Activated CD8-positive, alpha-beta T cell treated with anti-CD3 and anti-CD28 coated beads for 36 hours (primary cell): ENCODE data around the gene ALCAM. TPM values are rescaled to one million over a fixed set of nuclear protein-coding genes. Genes with fewer than 3 reads are reported as not detected.
A peak's percentile ranks its signal among the peaks of the same experiment; 100 is the strongest.

Source experiments
- ATAC-seq: fragments of 200-7000 bp; cut with Tn5 transposase; one replicate; pipeline ENCODE4 v1.10.0; 2021; ENCODE audit warnings: mild to moderate bottlenecking, moderate library complexity
- CTCF ChIA-PET: fragments of 350-600 bp; sonication (Branson Sonifier 250); formaldehyde crosslinking; loops from one replicate; lab custom pipeline; 2021; ENCODE audit warnings: antibody characterized with exemption; lab: Charles Lee
- POLR2A ChIA-PET: fragments of 350-600 bp; sonication (Branson Sonifier 250); formaldehyde crosslinking; loops from one replicate; lab custom pipeline; 2021; ENCODE audit warnings: antibody characterized with exemption; lab: Charles Lee
- DNase-seq: peaks from one replicate; pipeline ENCODE4 v3.0.0-alpha.2; 2020
- H3K27ac Mint-ChIP-seq: one replicate; pipeline ENCODE4 v1.8.0; 2021; ENCODE audit warnings: mild to moderate bottlenecking, mixed read lengths
- H3K27me3 Mint-ChIP-seq: one replicate; pipeline ENCODE4 v1.8.0; 2021; ENCODE audit warnings: mixed read lengths
- H3K36me3 Mint-ChIP-seq: one replicate; pipeline ENCODE4 v1.8.0; 2021; ENCODE audit warnings: low read depth, mixed read lengths
- H3K4me1 Mint-ChIP-seq: one replicate; pipeline ENCODE4 v1.8.0; 2021; ENCODE audit warnings: low read depth, mixed read lengths
- H3K4me3 Mint-ChIP-seq: one replicate; pipeline ENCODE4 v1.8.0; 2021; ENCODE audit warnings: mild to moderate bottlenecking, moderate library complexity, mixed read lengths
- H3K9me3 Mint-ChIP-seq: one replicate; pipeline ENCODE4 v1.8.0; 2021; ENCODE audit warnings: mixed read lengths
- CTCF ChIP-seq: fragments of 200-600 bp; IDR thresholded peaks from one replicate; pipeline ENCODE4 v1.8.0; 2022; ENCODE audit warnings: antibody characterized with exemption, mild to moderate bottlenecking
- intact Hi-C: fragments of 100-400 bp; cut with micrococcal nuclease; formaldehyde crosslinking; loops from one replicate; pipeline ENCODE4 v1.10.0; 2022
- total RNA-seq, 2 experiments: library from RNA; stranded (reverse); gene quantifications; one replicate each; pipeline ENCODE4 v1.2.3, GENCODE V29; 2021

Gene ALCAM
- total RNA-seq, 2 experiments from 2014 or later: 13.9 to 14.5 TPM

- peaks cover 26% of the 10 kb centered on the region for H3K4me1 Mint-ChIP-seq
- no peaks in the 10 kb centered on the region for H3K36me3 Mint-ChIP-seq
- peaks cover 24% of the 10 kb centered on the region for H3K27me3 Mint-ChIP-seq
- H3K27ac Mint-ChIP-seq: no peak overlapping the region
- intact Hi-C loops: no loop called here
- H3K9me3 Mint-ChIP-seq: no peaks in the 10 kb centered on the region
- POLR2A ChIA-PET: no interaction called here
- no peak for TF ChIP-seq CTCF
- no peak overlapping the region for H3K4me3 Mint-ChIP-seq
- ATAC-seq (no peak), DNase-seq (no peak)
- CTCF ChIA-PET: no interaction called here
Observed at GRCh38 chr3:105364128-105364527, 2.6 kb upstream of the ALCAM start.

- intact Hi-C loops: no loop called here
- no peak overlapping the region for H3K4me3 Mint-ChIP-seq
- CTCF ChIA-PET: interaction anchor here (0.6 to 0.7 kb wide), 2 partner anchors 37 to 93 kb away, joined by 3 to 4 read pairs; no protein-coding TSS in a partner anchor
Observed at GRCh38 chr3:105365081-105365390, 1.7 kb upstream of the ALCAM start.

GRCh38 chr3:105365391-105366325 lies 1.1 kb upstream of the ALCAM start:
- no peak for TF ChIP-seq CTCF
- H3K4me1 Mint-ChIP-seq: peaks cover 24% of the 10 kb centered on the region
- DNase-seq: no peak
- no peaks in the 10 kb centered on the region for H3K36me3 Mint-ChIP-seq
- no peak for ATAC-seq
- H3K9me3 Mint-ChIP-seq: no peaks in the 10 kb centered on the region
- intact Hi-C loops: no loop called here
- CTCF ChIA-PET: interaction anchor here (0.6 to 4.2 kb wide), 4 partner anchors 9 to 94 kb away, joined by 3 to 23 read pairs (median 4); no protein-coding TSS in a partner anchor
- peak overlapping the region; percentile 89 for H3K4me3 Mint-ChIP-seq
- peak overlapping the region; percentile 21 for H3K27ac Mint-ChIP-seq
- peaks cover 24% of the 10 kb centered on the region for H3K27me3 Mint-ChIP-seq
- POLR2A ChIA-PET: interaction anchor here (0.9 kb wide), 1 partner anchor 32 kb away, joined by 3 read pairs; no protein-coding TSS in a partner anchor

More at GRCh38 chr3:105365081-105365390, 1.7 kb upstream of the ALCAM start:
- H3K4me1 Mint-ChIP-seq: peaks cover 24% of the 10 kb centered on the region
- peaks cover 24% of the 10 kb centered on the region for H3K27me3 Mint-ChIP-seq
- POLR2A ChIA-PET: interaction anchor here (0.9 kb wide), 1 partner anchor 31 kb away, joined by 3 read pairs; no protein-coding TSS in a partner anchor
- no peaks in the 10 kb centered on the region for H3K36me3 Mint-ChIP-seq
- no peak for ATAC-seq
- no peak for TF ChIP-seq CTCF
- H3K27ac Mint-ChIP-seq: no peak overlapping the region
- no peak for DNase-seq
- no peaks in the 10 kb centered on the region for H3K9me3 Mint-ChIP-seq

- ChIA-PET POLR2A (interaction anchor here (0.9 kb wide), 1 partner anchor 323 kb away, joined by 3 read pairs; no protein-coding TSS in a partner anchor), CTCF (interaction anchor here (4.2 kb wide), 1 partner anchor 10 kb away, joined by 23 read pairs; no protein-coding TSS in a partner anchor)
- peak; percentile 2 for ATAC-seq
- H3K4me3 Mint-ChIP-seq: peak overlapping the region; percentile 89
- H3K27me3 Mint-ChIP-seq: peaks cover 21% of the 10 kb centered on the region
- no peaks in the 10 kb centered on the region for H3K9me3 Mint-ChIP-seq
- peaks cover 24% of the 10 kb centered on the region for H3K4me1 Mint-ChIP-seq
- no peaks in the 10 kb centered on the region for H3K36me3 Mint-ChIP-seq
- DNase-seq: peak; percentile 59
- peak overlapping the region; percentile 85 for H3K27ac Mint-ChIP-seq
- TF ChIP-seq CTCF: no peak
- intact Hi-C loops: no loop called here
Observed at GRCh38 chr3:105367063-105367405, 325 bp downstream of the ALCAM start.
